Loucy (cell line): Measurements from ENCODE around the gene SLC35D3.

Experiments used
- EZH2phosphoT487 ChIP-seq: fragments of 200-600 bp; IDR thresholded peaks from 2 replicates; pipeline ENCODE4 v1.6.1; 2018; ENCODE audit warnings: antibody characterized with exemption, mild to moderate bottlenecking, moderate library complexity, borderline replicate concordance
- TF ChIP-seq, protein P1 (sequence below): fragments of 200-600 bp; sonication (generic); conservative IDR thresholded peaks from 2 replicates; pipeline ENCODE4 v1.5.1; 2014; ENCODE audit warnings: mild to moderate bottlenecking, antibody characterized with exemption, low read length

DNA sequence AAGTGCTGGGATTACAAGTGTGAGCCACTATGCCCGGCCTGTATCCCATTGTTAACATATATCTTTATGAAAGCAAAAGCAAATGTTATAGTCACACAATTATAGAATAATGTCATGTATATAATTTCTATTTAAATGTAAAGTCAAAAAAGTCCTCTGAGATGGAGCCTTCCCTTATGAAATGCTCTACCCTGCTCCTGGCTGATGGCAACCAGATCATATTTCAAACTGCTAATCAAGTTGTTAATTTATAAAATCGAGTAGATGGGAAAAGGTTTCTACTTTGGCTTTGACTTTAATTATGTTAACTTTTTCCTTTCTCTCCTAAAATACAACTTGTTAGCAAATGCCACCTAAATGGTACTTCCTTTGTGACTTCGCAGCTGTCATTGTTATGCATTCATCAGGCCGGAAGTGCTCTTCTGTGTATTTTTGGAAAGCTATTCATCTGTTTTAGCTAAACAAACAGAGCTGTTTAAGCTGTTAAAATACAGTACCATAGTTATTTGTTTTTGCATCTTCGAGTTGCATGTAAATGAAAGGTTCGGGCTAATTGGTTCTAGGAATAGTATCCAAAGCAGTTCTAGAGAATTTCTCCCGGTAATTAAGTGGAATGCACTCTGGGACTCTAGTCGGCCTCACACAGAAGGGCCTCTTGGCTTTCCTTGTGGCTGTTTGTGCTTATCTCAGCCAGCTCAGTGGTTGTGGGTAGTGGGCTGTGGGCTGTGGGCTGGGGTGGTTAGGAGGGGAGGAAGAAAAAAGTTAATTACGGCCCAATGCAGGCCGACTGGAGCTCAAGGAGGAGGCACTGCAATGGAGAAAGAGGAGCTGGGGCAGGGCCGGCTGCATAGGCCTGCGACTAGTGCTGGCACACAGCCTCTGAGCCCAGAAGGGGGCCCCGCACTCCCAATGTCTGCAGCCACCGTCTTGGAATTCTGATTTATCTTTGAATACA is 34.8 kb downstream of the SLC35D3 start:
- TF ChIP-seq, protein P1, sequence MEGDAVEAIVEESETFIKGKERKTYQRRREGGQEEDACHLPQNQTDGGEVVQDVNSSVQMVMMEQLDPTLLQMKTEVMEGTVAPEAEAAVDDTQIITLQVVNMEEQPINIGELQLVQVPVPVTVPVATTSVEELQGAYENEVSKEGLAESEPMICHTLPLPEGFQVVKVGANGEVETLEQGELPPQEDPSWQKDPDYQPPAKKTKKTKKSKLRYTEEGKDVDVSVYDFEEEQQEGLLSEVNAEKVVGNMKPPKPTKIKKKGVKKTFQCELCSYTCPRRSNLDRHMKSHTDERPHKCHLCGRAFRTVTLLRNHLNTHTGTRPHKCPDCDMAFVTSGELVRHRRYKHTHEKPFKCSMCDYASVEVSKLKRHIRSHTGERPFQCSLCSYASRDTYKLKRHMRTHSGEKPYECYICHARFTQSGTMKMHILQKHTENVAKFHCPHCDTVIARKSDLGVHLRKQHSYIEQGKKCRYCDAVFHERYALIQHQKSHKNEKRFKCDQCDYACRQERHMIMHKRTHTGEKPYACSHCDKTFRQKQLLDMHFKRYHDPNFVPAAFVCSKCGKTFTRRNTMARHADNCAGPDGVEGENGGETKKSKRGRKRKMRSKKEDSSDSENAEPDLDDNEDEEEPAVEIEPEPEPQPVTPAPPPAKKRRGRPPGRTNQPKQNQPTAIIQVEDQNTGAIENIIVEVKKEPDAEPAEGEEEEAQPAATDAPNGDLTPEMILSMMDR, result no peak
- TF ChIP-seq EZH2phosphoT487, result no peak
